Transverse colon (tissue), 4 donors: ENCODE measurements around the gene DDX10.

Experiments
- EP300 ChIP-seq: sonication (generic); formaldehyde crosslinking; IDR thresholded peaks from one replicate; pipeline ENCODE4 v1.6.1; 2017; ENCODE audit warnings: antibody characterized with exemption, low read depth
- POLR2A ChIP-seq: fragments of 450-650 bp; IDR thresholded peaks from one replicate; pipeline ENCODE4 v1.6.1; 2016; ENCODE audit warnings: antibody characterized with exemption, mild to moderate bottlenecking, moderate library complexity
- POLR2AphosphoS5 ChIP-seq, 3 donors: sonication (generic); formaldehyde crosslinking; IDR thresholded peaks; one replicate each; pipeline ENCODE4 v1.6.1; 2016; ENCODE audit warnings: antibody characterized with exemption in 3 of 3
- TF ChIP-seq, protein P1 (sequence below), 5 experiments: fragments of 200-600 bp in 3 of 5; fragments of 450-650 bp in 2 of 5; sonication (generic) in 3 of 5; IDR thresholded peaks; 1 replicate in 2 of 5; 2 replicates in 3 of 5; pipeline ENCODE4 v1.5.1; 2016 to 2017; ENCODE audit warnings: antibody characterized with exemption in 5 of 5, inconsistent platforms in 3 of 5, mild to moderate bottlenecking in 2 of 5, moderate library complexity in 1 of 5

DNA sequence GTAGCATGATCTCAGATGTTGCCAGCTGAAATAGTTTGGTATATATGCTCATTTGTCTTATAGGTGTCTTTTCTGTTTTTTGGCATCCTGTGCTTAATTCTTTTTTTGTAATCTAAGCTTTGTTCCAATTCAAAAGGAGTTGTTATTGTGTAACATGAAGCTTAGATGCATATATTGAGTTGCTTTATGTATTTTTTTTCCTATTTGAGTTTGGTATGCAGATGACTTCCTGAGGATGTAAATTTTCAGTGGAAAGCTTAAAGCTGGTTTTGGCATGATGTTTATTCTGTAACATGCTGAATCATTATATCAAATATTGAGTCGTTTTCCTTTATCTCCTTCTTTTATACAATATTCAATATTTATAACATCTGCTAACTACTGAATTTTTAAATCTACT is 69.4 kb downstream of the DDX10 start:
- TF ChIP-seq, protein P1, sequence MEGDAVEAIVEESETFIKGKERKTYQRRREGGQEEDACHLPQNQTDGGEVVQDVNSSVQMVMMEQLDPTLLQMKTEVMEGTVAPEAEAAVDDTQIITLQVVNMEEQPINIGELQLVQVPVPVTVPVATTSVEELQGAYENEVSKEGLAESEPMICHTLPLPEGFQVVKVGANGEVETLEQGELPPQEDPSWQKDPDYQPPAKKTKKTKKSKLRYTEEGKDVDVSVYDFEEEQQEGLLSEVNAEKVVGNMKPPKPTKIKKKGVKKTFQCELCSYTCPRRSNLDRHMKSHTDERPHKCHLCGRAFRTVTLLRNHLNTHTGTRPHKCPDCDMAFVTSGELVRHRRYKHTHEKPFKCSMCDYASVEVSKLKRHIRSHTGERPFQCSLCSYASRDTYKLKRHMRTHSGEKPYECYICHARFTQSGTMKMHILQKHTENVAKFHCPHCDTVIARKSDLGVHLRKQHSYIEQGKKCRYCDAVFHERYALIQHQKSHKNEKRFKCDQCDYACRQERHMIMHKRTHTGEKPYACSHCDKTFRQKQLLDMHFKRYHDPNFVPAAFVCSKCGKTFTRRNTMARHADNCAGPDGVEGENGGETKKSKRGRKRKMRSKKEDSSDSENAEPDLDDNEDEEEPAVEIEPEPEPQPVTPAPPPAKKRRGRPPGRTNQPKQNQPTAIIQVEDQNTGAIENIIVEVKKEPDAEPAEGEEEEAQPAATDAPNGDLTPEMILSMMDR (IDR thresholded peaks at IDR 0.05) = no peak
- no peak for TF ChIP-seq POLR2AphosphoS5 (IDR thresholded peaks at IDR 0.05)
- TF ChIP-seq POLR2A = no peak
- TF ChIP-seq EP300 = no peak
